T-helper 2 cell treated with Interferon-gamma antibody and Interleukin-4, amounts not matched to agents 5 μg/mL and 100 μg/mL, for 36 hours (primary cell): ENCODE results near the gene MMEL1.

Source experiments
- DNase-seq: peaks from one replicate; pipeline ENCODE4 v3.0.0; 2021; ENCODE audit warnings: low spot score
- H3K27ac Mint-ChIP-seq: one replicate; pipeline ENCODE4 v1.8.0; 2021; ENCODE audit warnings: mild to moderate bottlenecking, mixed read lengths
- H3K27me3 Mint-ChIP-seq: one replicate; pipeline ENCODE4 v1.8.0; 2021; ENCODE audit warnings: low read depth, mixed read lengths
- H3K36me3 Mint-ChIP-seq: one replicate; pipeline ENCODE4 v1.8.0; 2021; ENCODE audit warnings: low read depth, mixed read lengths
- H3K4me1 Mint-ChIP-seq: one replicate; pipeline ENCODE4 v1.8.0; 2021; ENCODE audit warnings: low read depth, mixed read lengths
- H3K4me3 Mint-ChIP-seq: one replicate; pipeline ENCODE4 v1.8.0; 2022; ENCODE audit warnings: mild to moderate bottlenecking, moderate library complexity, mixed read lengths
- H3K9me3 Mint-ChIP-seq: one replicate; pipeline ENCODE4 v1.8.0; 2021; ENCODE audit warnings: mixed read lengths

The MMEL1 gene

DNA sequence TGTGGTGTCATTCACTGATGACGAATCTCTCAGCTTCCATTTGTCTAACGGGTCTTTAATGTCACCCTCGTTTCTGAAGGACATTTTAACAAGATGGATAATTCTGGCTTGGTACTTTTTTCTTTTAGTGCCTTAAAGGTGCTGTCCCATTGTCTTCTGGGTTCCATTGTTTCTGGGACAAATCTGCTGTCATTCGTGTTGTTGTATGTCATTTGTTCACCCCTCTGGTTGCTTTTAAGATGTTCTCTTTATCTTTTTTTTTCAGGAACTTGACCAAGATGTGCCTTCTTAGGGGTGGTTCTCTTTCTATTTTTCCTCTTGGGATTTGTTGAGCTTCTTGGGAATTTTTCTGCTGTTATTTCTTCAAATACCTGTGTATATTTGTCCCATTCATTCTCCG, 14.0 kb upstream of the MMEL1 start:
- Mint-ChIP-seq H3K4me3 (no peak overlapping the region), H3K9me3 (peaks cover 19% of the 10 kb centered on the region), H3K27me3 (no peaks in the 10 kb centered on the region), H3K4me1 (peaks cover 2% of the 10 kb centered on the region), H3K27ac (no peak overlapping the region), H3K36me3 (peaks cover 2% of the 10 kb centered on the region)
- DNase-seq: no peak

DNA sequence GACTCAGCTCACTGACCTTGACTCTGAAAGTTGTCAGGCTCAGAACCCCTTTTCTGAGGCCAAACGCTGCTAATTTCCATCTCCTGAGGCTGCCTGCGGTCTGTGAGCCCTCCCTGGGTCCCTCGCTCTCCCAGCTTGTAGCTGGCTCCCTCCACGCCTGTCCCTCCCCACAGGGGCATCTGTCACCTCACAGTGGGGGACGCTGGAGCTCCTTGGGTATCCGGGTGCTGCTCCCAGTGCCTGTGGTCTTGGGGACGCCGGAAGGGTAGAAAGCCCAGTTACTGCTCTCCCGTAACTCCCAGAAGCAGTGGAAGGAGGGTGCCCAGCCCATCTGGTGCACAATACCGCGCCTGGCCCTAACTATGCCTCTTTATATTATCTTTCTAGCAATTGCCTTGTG, 13.0 kb upstream of the MMEL1 start:
- Mint-ChIP-seq H3K4me3 (no peak overlapping the region), H3K36me3 (peaks cover 2% of the 10 kb centered on the region), H3K4me1 (peaks cover 2% of the 10 kb centered on the region), H3K27me3 (no peaks in the 10 kb centered on the region), H3K9me3 (peaks cover 19% of the 10 kb centered on the region), H3K27ac (no peak overlapping the region)
- no peak for DNase-seq

DNA sequence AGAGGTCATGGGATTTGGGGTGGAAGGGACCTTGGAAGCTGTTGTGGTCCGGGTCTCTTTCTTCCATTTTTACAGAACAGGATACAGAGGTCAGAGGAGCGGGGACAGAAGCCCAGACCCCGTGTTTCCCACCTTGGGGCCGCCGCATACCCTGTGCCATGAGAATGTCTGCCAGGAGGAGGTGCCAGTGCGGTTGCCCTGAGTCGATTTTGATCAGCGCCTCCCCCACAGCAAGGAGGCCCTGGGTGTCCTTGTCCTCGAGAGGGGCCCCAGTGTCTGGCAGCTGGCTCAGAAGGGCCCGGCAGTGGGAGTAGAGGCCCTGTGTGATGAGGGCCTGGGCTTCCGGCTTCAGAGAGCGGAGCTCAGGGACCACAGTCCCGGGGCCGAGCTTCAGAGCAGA, 12.3 kb upstream of the MMEL1 start:
- Mint-ChIP-seq H3K4me3 (no peak overlapping the region), H3K27ac (no peak overlapping the region), H3K9me3 (peaks cover 19% of the 10 kb centered on the region), H3K36me3 (peaks cover 2% of the 10 kb centered on the region), H3K4me1 (peaks cover 2% of the 10 kb centered on the region), H3K27me3 (no peaks in the 10 kb centered on the region)
- no peak for DNase-seq

DNA sequence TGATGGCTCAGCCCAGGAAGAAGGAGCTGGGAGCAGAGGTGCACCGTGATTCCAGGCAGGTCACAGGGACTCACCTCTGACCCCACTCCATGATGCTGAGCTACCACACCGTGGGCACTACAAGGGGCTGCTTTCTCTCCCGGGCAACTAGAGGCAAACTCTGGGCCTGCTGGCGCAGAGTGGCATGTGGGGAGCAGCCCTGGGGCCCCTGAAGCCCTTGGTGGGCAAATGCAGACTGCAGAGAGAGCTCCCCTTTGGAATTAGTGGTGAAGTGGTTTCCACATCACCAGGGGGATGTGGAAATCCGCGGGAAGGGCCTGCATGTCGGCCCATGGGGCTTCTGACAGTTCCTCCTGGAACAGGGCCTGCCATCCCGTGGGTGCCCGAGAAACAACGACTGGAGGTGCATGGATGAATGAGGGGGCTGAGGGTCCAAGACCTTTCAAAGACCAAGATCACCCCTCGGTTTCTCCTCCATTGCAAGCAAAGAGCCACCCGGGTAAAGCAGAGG, 11.8 kb upstream of the MMEL1 start:
- no peak overlapping the region for H3K27ac Mint-ChIP-seq
- peaks cover 19% of the 10 kb centered on the region for H3K9me3 Mint-ChIP-seq
- H3K4me3 Mint-ChIP-seq: no peak overlapping the region
- no peaks in the 10 kb centered on the region for H3K27me3 Mint-ChIP-seq
- peaks cover 2% of the 10 kb centered on the region for H3K4me1 Mint-ChIP-seq
- DNase-seq: no peak
- peaks cover 2% of the 10 kb centered on the region for H3K36me3 Mint-ChIP-seq

DNA sequence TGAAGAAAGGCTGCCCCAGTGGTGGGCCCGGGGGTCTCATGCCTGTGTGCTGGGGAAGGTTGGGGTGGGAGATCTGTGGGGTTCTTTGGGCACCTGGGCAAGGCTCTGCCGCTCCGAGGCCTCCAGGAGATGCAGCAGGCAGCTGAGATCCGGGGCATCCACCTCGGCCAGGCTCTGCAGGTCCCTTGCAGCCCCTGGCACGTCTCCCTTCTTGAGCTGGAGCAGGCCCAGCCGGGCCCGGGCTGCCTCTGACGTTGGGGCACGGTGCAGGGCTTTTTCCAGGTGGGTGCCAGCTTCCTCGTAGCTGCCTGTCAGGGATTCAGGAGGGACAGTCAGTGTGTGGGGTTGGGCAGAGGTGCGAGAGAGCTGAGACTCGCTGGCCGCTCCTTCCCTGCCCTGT, 11.4 kb upstream of the MMEL1 start:
- Mint-ChIP-seq H3K27ac (no peak overlapping the region), H3K9me3 (peaks cover 19% of the 10 kb centered on the region), H3K4me3 (no peak overlapping the region), H3K36me3 (peaks cover 2% of the 10 kb centered on the region), H3K27me3 (no peaks in the 10 kb centered on the region), H3K4me1 (peaks cover 2% of the 10 kb centered on the region)
- DNase-seq: no peak

DNA sequence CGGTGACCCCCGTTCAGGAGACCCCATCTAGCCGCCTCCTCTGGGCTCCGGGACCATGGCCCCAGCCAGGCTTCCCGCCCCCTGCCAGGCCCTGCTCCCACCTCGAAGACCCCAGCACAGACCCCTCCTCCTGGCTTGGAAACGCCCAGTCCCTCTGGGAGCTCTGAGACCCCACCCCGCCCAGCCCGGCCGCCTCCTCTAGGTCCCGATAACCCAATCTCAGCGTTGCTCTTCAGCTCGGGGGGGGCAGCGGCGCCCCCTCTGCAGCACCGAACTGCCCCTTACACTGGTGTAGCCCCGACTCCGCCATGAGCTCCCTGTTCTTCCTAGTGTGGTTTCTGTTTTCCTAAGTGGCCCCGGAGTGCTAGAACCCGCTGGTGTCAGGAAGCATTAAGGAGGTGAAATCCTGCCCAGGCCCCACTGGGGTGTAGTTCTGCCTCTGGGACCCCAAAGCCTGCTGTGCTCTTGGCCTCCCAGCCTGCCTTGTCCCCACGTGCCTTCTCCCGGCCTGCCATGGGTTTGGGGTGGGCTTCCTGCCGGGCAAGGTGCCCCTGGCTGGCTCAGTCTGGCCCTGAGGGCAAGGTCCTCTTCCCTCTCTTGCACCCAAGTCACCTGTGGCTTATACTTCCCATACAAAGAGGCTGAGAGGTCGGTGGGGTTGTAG, 10.7 kb upstream of the MMEL1 start:
- Mint-ChIP-seq H3K27ac (peak overlapping the region; percentile 49), H3K4me3 (peak overlapping the region; percentile 58), H3K9me3 (peaks cover 19% of the 10 kb centered on the region), H3K36me3 (peaks cover 2% of the 10 kb centered on the region), H3K27me3 (no peaks in the 10 kb centered on the region), H3K4me1 (peaks cover 2% of the 10 kb centered on the region)
- DNase-seq: no peak

DNA sequence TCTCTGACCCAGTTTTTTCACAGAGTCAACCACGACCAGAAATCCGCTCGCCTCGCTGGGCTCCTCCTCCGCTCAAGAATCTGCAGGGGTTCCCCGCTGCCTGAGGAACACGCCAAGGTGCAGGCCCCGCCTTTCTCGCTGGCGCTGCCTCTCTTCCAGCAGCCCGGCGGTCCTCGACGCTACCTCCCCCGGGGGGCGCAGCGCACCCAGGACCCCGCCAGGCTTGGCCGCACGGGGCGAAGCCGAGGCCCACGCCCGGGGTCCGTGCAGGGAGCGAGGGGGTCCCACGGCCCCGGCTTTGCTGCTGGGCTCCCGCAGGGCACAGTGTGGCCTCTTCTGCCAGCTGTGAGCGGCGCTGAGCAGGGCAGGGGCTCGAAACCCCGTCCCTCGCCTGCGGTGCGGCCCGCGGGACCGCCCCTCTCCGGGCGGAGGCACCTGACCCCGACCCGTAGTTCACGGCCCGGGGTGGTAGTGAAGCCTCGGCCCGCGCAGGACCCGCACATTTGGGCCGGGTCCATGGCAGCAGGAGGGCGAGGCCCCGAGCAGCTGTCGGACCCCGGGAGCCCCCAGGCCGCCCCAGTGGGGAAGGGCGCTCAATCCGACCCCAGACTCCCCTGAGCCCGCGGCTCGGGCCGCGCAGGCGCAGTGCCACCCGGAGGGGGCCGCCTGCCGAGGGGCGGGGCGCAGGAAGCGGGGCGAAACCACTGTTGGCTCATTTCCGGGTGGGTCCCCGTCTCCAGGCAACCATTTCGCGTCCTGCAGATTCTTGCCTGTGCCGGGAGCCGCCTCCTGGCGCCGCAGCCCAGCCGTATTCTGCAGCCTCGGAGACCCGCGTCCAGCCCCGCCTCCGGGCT, 10.0 kb upstream of the MMEL1 start:
- Mint-ChIP-seq H3K27ac (peak overlapping the region; percentile 93), H3K4me3 (peak overlapping the region; percentile 91), H3K9me3 (peaks cover 16% of the 10 kb centered on the region), H3K27me3 (no peaks in the 10 kb centered on the region), H3K4me1 (peaks cover 2% of the 10 kb centered on the region), H3K36me3 (peaks cover 2% of the 10 kb centered on the region)
- peak; percentile 94 for DNase-seq

DNA sequence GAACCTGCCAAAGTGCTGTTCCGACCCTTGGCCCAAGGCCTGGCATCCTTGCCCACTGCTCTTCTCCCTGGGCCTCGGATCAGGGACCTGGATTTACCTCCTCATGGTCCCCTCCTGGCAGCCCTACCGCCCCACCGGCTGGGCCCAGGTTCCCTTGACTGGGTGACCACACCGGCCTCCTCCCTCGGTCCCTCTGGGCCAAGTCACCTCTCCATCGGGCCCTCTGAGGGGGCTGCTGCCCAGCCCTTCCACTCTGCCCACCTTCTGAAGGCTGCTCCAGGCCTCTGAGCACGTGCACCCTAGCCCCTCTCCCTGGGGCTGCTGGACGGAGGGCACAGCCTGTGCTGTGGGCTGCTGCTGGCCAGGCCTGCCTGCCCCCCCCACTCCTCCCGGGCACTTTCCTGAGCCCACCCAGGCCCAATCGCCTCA, 9.3 kb upstream of the MMEL1 start:
- peak overlapping the region; percentile 93 for H3K27ac Mint-ChIP-seq
- no peaks in the 10 kb centered on the region for H3K27me3 Mint-ChIP-seq
- peak overlapping the region; percentile 91 for H3K4me3 Mint-ChIP-seq
- peaks cover 2% of the 10 kb centered on the region for H3K36me3 Mint-ChIP-seq
- H3K4me1 Mint-ChIP-seq: peaks cover 2% of the 10 kb centered on the region
- no peak for DNase-seq
- peaks cover 17% of the 10 kb centered on the region for H3K9me3 Mint-ChIP-seq

DNA sequence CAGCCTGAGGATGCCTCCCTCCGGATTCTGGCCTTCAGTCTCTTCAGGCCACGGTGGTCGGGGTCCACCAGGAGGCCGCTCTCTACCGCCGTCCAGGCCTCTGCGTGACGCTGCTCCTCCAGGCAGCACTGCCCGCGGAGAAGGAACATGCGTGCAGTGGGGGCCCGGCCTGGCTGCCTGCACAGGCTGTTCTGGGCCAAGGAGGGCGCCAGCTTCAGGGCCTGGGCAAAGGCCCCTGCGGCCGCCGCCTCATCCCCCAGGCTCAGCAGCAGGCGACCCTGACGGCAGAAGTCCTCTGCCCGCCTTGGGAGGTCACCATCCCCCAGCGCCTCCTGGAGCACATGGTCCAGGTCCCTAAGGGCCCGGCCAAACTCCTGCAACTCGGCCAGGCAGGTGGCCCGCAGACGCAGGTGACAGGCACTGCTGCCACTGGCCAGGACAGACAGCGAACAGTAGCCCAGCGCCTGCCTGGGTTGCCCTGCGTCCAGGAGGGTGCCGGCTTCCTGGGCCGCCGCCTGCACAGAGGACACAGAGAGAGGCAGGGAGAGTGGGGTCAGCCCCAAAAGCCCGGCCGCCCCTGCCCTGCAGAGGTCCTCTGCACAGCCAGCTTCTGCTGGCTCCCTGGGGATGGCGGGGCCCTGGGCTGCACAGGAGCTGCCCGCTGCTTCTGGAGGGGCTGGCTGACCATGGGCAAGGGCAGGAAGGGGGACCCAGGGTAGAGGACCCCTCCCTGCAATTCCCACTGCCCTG, 8.7 kb upstream of the MMEL1 start:
- Mint-ChIP-seq H3K4me1 (peaks cover 2% of the 10 kb centered on the region), H3K27me3 (no peaks in the 10 kb centered on the region), H3K36me3 (no peaks in the 10 kb centered on the region), H3K4me3 (no peak overlapping the region), H3K9me3 (peaks cover 17% of the 10 kb centered on the region), H3K27ac (no peak overlapping the region)
- DNase-seq: no peak

DNA sequence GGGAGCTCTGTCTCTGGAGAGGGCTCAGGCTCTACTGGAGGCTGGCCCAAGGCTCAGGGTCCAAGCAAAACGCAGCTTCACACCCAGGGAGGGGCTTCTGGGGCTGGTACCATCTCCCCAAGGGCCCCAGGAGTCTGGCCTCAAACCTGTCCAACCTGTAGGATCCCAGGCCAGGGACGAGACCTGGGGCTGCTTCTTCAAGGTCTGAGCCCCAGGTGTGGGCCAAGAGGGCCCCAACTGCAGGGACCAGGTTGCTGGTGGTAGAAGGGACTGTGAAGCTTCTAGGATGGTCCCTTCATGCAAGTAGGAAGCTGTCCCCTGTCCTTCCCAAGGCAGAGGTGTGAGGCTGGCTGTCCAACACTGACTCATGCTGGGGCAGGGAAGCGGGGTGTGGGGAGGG, 7.8 kb upstream of the MMEL1 start:
- Mint-ChIP-seq H3K9me3 (peaks cover 16% of the 10 kb centered on the region), H3K27me3 (no peaks in the 10 kb centered on the region), H3K4me3 (no peak overlapping the region), H3K36me3 (no peaks in the 10 kb centered on the region), H3K27ac (no peak overlapping the region), H3K4me1 (peaks cover 2% of the 10 kb centered on the region)
- no peak for DNase-seq

DNA sequence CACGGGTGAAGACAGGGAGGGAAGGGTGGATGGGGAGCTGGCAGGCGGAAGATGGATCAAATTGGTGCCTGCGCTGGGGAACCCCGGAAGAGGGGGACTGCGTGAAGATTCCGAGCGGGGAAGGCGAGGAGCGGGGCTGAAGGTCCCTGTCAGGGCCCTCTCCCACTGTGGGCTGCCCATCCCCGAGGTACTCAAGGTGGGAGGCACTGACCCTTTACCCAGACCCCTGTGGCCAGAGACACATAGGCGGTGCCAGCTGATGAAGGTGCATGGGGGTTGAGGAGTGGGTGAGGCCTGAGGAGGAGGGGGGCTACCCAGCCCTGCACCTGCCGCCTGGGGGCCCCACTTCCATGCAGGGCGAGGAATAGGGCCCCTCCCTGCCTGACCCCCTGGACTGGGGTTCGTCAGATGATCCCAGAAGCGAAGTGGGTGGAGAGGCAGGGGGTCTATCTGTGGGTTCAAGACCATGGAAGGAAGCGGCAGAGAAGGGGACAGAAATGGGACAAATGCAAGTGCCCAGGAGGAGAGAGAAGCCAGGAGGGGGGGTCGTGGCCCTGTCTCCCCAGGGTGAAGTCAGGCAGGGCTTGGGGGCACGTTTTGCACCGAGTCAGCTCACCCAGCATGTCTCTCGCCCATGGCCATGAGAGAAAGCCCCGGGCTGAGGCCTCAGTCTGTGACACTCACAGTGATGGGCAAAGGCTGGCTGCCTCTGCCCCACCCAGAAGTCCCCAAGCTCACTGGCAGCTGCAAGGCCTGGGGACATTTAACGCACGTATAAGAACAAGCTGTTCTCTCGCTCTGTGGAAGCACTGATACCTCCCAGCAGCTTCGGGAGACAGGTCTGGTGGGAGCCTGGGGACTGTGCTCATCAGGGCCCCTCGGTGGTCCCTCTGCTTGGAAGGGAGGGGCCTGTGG, 7.0 kb upstream of the MMEL1 start:
- Mint-ChIP-seq H3K27me3 (no peaks in the 10 kb centered on the region), H3K4me3 (no peak overlapping the region), H3K9me3 (peaks cover 16% of the 10 kb centered on the region), H3K36me3 (no peaks in the 10 kb centered on the region), H3K4me1 (peaks cover 2% of the 10 kb centered on the region), H3K27ac (no peak overlapping the region)
- no peak for DNase-seq

DNA sequence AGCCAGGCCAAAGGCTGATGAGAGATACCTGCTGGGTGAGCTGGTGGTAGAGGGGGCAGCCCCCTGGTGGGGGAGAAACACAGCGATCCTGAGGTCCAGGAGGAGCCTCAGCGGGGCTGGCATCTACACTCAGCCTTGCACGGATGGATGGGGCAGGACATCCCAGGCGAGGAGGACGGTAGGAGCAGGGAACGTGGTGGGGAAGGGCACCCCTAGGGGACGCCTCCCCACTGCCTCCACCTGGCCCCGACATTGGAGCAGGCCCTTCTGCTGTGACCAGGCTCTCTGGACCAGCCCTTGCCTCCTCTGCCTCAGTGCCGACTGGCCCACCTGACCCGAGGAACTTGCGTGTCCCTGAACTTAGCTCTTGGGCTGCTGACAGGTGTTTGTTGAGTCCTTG, 6.4 kb upstream of the MMEL1 start:
- no peak overlapping the region for H3K27ac Mint-ChIP-seq
- no peak for DNase-seq
- H3K36me3 Mint-ChIP-seq: no peaks in the 10 kb centered on the region
- no peaks in the 10 kb centered on the region for H3K27me3 Mint-ChIP-seq
- peaks cover 2% of the 10 kb centered on the region for H3K4me1 Mint-ChIP-seq
- no peak overlapping the region for H3K4me3 Mint-ChIP-seq
- H3K9me3 Mint-ChIP-seq: peaks cover 16% of the 10 kb centered on the region

DNA sequence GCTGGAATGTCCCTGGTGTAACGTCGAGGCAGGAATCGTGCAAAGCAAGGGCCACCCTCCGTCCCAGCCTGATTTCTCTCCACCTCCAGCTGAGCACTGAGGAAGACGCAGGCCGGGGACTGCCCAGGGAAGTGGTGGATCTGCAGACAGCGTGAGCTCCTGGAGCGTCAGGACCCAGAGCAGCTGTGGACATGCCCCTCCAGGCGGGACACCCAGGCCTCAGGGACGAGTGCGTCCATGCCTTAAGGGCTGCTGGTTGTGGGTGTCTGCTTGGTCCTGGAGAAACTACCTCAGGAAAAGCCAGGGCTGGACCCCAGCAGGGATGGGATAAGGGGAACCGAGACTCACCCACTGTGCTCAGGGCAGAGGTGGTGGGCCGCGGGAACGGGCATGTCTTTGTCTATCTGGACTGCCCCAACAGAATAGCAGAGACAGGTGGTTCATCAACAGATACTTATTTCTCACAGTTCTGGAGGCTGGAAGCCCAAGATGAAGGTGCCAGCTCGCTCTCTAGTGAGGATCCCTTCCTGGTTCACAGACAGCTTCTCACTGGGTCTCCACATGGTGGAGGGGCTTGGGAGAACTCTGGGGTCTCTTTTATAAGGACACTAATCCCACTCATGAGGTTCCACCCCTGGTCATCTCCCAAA, 5.8 kb upstream of the MMEL1 start:
- peaks cover 2% of the 10 kb centered on the region for H3K4me1 Mint-ChIP-seq
- peaks cover 16% of the 10 kb centered on the region for H3K9me3 Mint-ChIP-seq
- DNase-seq: no peak
- no peak overlapping the region for H3K4me3 Mint-ChIP-seq
- no peak overlapping the region for H3K27ac Mint-ChIP-seq
- no peaks in the 10 kb centered on the region for H3K27me3 Mint-ChIP-seq
- no peaks in the 10 kb centered on the region for H3K36me3 Mint-ChIP-seq
